GM12878 (cell line): Measurements from ENCODE around the gene CDK11B. TPM values are rescaled to one million over a fixed set of nuclear protein-coding genes. Genes with fewer than 3 reads are reported as not detected.

Source experiments
- CBFB ChIP-seq: IDR thresholded peaks from 2 replicates; pipeline ENCODE4 v1.6.1; 2016; ENCODE audit warnings: antibody characterized with exemption, low read depth
- CBX3 ChIP-seq: fragments of 200-600 bp; sonication (generic); IDR thresholded peaks from 2 replicates; pipeline ENCODE4 v1.6.1; 2016; ENCODE audit warnings: low read depth, borderline replicate concordance
- HDAC2 ChIP-seq: fragments of 200-600 bp; sonication (generic); IDR thresholded peaks from 2 replicates; pipeline ENCODE4 v1.6.1; 2017
- IKZF1 ChIP-seq: fragments of 450-650 bp; conservative IDR thresholded peaks from 2 replicates; pipeline ENCODE4 v1.6.1; 2017; ENCODE audit warnings: antibody characterized with exemption, mild to moderate bottlenecking
- MEF2B ChIP-seq: fragments of 450-650 bp; IDR thresholded peaks from 2 replicates; pipeline ENCODE4 v1.6.1; 2018; ENCODE audit warnings: mild to moderate bottlenecking, moderate library complexity; ENCODE audit not compliant: partially characterized antibody, poor library complexity, severe bottlenecking
- MTA3 ChIP-seq: IDR thresholded peaks from 2 replicates; pipeline ENCODE4 v1.6.1; 2012; ENCODE audit warnings: low read length, inconsistent platforms, borderline replicate concordance
- NFYA ChIP-seq: IDR thresholded peaks from 2 replicates; pipeline ENCODE4 v1.6.1; 2011; ENCODE audit warnings: low read depth, mild to moderate bottlenecking, low read length, improper control_type of control experiment, borderline replicate concordance
- PML ChIP-seq: IDR thresholded peaks from 2 replicates; pipeline ENCODE4 v1.6.1; 2012; ENCODE audit warnings: low read length, inconsistent platforms
- RUNX3 ChIP-seq: IDR thresholded peaks from 2 replicates; pipeline ENCODE4 v1.6.1; 2012; ENCODE audit warnings: low read length, inconsistent platforms
- SMARCA5 ChIP-seq: fragments of 450-650 bp; IDR thresholded peaks from 2 replicates; pipeline ENCODE4 v1.6.1; 2017; ENCODE audit warnings: mild to moderate bottlenecking
- STAT1 ChIP-seq: fragments of 450-650 bp; conservative IDR thresholded peaks from 2 replicates; pipeline ENCODE4 v1.6.1; 2014; ENCODE audit warnings: antibody characterized with exemption, mild to moderate bottlenecking
- ZBTB4 ChIP-seq: fragments of 450-650 bp; formaldehyde crosslinking; IDR thresholded peaks from 2 replicates; pipeline ENCODE4 v1.4.0; 2022; ENCODE audit warnings: mild to moderate bottlenecking, moderate library complexity
- ZNF217 ChIP-seq: fragments of 450-650 bp; IDR thresholded peaks from 2 replicates; pipeline ENCODE4 v1.6.1; 2017; ENCODE audit warnings: antibody characterized with exemption, mild to moderate bottlenecking
- ZNF384 ChIP-seq: IDR thresholded peaks from 2 replicates; pipeline ENCODE4 v1.6.1; 2012; ENCODE audit warnings: low read depth, mild to moderate bottlenecking, low read length, improper control_type of control experiment, borderline replicate concordance
- ZNF622 ChIP-seq: fragments of 450-650 bp; IDR thresholded peaks from 2 replicates; pipeline ENCODE4 v1.6.1; 2017; ENCODE audit warnings: mild to moderate bottlenecking, inconsistent platforms
- polyA plus RNA-seq, 11 experiments: library from polyadenylated mRNA; depleted of rRNA in 4 of 11; unstranded in 6 of 11; stranded (reverse) in 5 of 11; fragments of >200 nt; fragmentation: Nextera tagmentation in 4 of 11; fragmentation: Illumina TruSeq in 1 of 11; extraction: Ambion mirVana in 4 of 11; extraction: Trizol in 1 of 11; gene quantifications; 1 replicate in 1 of 11; 2 replicates in 10 of 11; pipeline versions ENCODE4 v1.2.1 to v1.2.3, GENCODE V29; 2011 to 2016; ENCODE audit warnings: inconsistent platforms in 2 of 11, missing spikeins in 2 of 11, low read depth in 1 of 11
- total RNA-seq, 4 experiments: library from RNA; depleted of rRNA in 3 of 4; stranded (reverse); fragments of >200 nt in 3 of 4; fragmentation: Illumina TruSeq in 1 of 4; extraction: Trizol in 1 of 4; gene quantifications; 2 replicates each; pipeline versions ENCODE4 v1.2.1 to v1.2.3, GENCODE V29; 2013 to 2021
- TF ChIP-seq, protein P1 (sequence below): fragments of 450-650 bp; IDR thresholded peaks from 2 replicates; pipeline ENCODE4 v1.6.1; 2016; ENCODE audit warnings: mild to moderate bottlenecking
- TF ChIP-seq, protein P2 (sequence below): fragments of 450-650 bp; IDR thresholded peaks from 2 replicates; pipeline ENCODE4 v1.6.1; 2016; ENCODE audit warnings: mild to moderate bottlenecking, moderate library complexity, borderline replicate concordance
- TF ChIP-seq, protein P3 (sequence below): IDR thresholded peaks from 2 replicates; pipeline ENCODE4 v1.6.1; 2012; ENCODE audit warnings: low read depth, low read length, improper control_type of control experiment

CDK11B gene
- total and polyA plus RNA-seq, 10 of the 15 experiments (the other 5 are each of a cell fraction or from before 2014, with no cell fraction given) = 3.2 to 30.9 (median 18.0) TPM

- 0 out of 2 replicates have a peak, but pooled peaks have one; percentile 21 for TF ChIP-seq ZBTB4
- TF ChIP-seq ZNF622 = no peak
- TF ChIP-seq, protein P1, sequence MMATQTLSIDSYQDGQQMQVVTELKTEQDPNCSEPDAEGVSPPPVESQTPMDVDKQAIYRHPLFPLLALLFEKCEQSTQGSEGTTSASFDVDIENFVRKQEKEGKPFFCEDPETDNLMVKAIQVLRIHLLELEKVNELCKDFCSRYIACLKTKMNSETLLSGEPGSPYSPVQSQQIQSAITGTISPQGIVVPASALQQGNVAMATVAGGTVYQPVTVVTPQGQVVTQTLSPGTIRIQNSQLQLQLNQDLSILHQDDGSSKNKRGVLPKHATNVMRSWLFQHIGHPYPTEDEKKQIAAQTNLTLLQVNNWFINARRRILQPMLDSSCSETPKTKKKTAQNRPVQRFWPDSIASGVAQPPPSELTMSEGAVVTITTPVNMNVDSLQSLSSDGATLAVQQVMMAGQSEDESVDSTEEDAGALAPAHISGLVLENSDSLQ = no peak
- TF ChIP-seq STAT1 = no peak
- peak; percentile 81; the same call in 1 of the 2 replicates for TF ChIP-seq MTA3
- no peak for TF ChIP-seq CBX3
- TF ChIP-seq, protein P2, sequence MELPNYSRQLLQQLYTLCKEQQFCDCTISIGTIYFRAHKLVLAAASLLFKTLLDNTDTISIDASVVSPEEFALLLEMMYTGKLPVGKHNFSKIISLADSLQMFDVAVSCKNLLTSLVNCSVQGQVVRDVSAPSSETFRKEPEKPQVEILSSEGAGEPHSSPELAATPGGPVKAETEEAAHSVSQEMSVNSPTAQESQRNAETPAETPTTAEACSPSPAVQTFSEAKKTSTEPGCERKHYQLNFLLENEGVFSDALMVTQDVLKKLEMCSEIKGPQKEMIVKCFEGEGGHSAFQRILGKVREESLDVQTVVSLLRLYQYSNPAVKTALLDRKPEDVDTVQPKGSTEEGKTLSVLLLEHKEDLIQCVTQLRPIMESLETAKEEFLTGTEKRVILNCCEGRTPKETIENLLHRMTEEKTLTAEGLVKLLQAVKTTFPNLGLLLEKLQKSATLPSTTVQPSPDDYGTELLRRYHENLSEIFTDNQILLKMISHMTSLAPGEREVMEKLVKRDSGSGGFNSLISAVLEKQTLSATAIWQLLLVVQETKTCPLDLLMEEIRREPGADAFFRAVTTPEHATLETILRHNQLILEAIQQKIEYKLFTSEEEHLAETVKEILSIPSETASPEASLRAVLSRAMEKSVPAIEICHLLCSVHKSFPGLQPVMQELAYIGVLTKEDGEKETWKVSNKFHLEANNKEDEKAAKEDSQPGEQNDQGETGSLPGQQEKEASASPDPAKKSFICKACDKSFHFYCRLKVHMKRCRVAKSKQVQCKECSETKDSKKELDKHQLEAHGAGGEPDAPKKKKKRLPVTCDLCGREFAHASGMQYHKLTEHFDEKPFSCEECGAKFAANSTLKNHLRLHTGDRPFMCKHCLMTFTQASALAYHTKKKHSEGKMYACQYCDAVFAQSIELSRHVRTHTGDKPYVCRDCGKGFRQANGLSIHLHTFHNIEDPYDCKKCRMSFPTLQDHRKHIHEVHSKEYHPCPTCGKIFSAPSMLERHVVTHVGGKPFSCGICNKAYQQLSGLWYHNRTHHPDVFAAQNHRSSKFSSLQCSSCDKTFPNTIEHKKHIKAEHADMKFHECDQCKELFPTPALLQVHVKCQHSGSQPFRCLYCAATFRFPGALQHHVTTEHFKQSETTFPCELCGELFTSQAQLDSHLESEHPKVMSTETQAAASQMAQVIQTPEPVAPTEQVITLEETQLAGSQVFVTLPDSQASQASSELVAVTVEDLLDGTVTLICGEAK = no peak
- TF ChIP-seq, protein P3, sequence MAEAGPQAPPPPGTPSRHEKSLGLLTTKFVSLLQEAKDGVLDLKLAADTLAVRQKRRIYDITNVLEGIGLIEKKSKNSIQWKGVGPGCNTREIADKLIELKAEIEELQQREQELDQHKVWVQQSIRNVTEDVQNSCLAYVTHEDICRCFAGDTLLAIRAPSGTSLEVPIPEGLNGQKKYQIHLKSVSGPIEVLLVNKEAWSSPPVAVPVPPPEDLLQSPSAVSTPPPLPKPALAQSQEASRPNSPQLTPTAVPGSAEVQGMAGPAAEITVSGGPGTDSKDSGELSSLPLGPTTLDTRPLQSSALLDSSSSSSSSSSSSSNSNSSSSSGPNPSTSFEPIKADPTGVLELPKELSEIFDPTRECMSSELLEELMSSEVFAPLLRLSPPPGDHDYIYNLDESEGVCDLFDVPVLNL = no peak
- TF ChIP-seq PML = 0 out of 2 replicates have a peak, but pooled peaks have one; percentile 51
- peak; percentile 71; the same call in 1 of the 2 replicates for TF ChIP-seq ZNF217
- peak; percentile 52; the same call in 1 of the 2 replicates for TF ChIP-seq SMARCA5
- TF ChIP-seq HDAC2 = no peak
- 0 out of 2 replicates have a peak, but pooled peaks have one; percentile 16 for TF ChIP-seq ZNF384
- peak; percentile 38; the same call in 1 of the 2 replicates for TF ChIP-seq CBFB
- TF ChIP-seq IKZF1 = peak; percentile 98
- TF ChIP-seq RUNX3 = peak; percentile 90
- peak; percentile 98 for TF ChIP-seq MEF2B
- TF ChIP-seq NFYA = no peak
These were observed 19.1 kb upstream of the CDK11B start (continued) for GRCh38 chr1:1677718-1678580.
